B cell (primary cell): ENCODE results near the gene PPFIA1. TPM values are rescaled to one million over a fixed set of nuclear protein-coding genes. Genes with fewer than 3 reads are reported as not detected.

Experiments
- ATAC-seq: fragments of 200-7000 bp; cut with Tn5 transposase; one replicate; pipeline ENCODE4 v1.10.0; 2021; ENCODE audit warnings: low read depth, mild to moderate bottlenecking, moderate number of reproducible peaks, moderate library complexity
- CTCF ChIA-PET: fragments of 350-600 bp; sonication (Branson Sonifier 250); formaldehyde crosslinking; loops from one replicate; lab custom pipeline; 2021; ENCODE audit warnings: antibody characterized with exemption, inconsistent platforms; lab: Charles Lee
- POLR2A ChIA-PET: fragments of 350-600 bp; sonication (Branson Sonifier 250); formaldehyde crosslinking; loops from one replicate; lab custom pipeline; 2021; ENCODE audit warnings: antibody characterized with exemption; lab: Charles Lee
- DNase-seq: peaks from one replicate; pipeline ENCODE4 v3.0.0; 2013
- H2AFZ ChIP-seq: 2 replicates; pipeline ENCODE4 v1.6.1; 2012; ENCODE audit warnings: mild to moderate bottlenecking, low read depth, low read length; ENCODE audit not compliant: insufficient read depth, poor library complexity, severe bottlenecking
- H3K27ac ChIP-seq, 2 donors: 1 replicate in 1 of 2; 2 replicates in 1 of 2; pipeline ENCODE4 v1.5.1; 2012 to 2013; ENCODE audit warnings: low read length in 2 of 2, mild to moderate bottlenecking in 2 of 2, moderate library complexity in 1 of 2
- H3K27me3 ChIP-seq, 4 experiments: fragments of 200-600 bp in 1 of 4; sonication (generic) in 1 of 4; replicated peaks in 1 of 4; 1 replicate in 2 of 4; 2 replicates in 2 of 4; pipeline versions ENCODE4 v1.6.1 to v1.7.0; 2013 to 2016; ENCODE audit warnings: low read length in 3 of 4, mild to moderate bottlenecking in 2 of 4, mixed read lengths in 1 of 4, moderate library complexity in 1 of 4; ENCODE audit not compliant: insufficient read depth in 4 of 4, control insufficient read depth in 3 of 4; ENCODE audit errors: control extremely low read depth in 1 of 4
- H3K36me3 ChIP-seq, 2 experiments: replicated peaks in 1 of 2; 1 replicate in 1 of 2; 2 replicates in 1 of 2; pipeline versions ENCODE4 v1.6.1 to v1.7.1; 2013; ENCODE audit warnings: low read length in 1 of 2; ENCODE audit not compliant: insufficient read depth in 2 of 2, control insufficient read depth in 1 of 2; ENCODE audit errors: control extremely low read depth in 1 of 2, extremely low read depth in 1 of 2
- H3K4me1 ChIP-seq, 2 donors: fragments of 200-600 bp in 1 of 2; sonication (generic) in 1 of 2; 1 replicate in 1 of 2; 2 replicates in 1 of 2; pipeline versions ENCODE4 v1.5.1 to v1.6.1; 2013 to 2017; ENCODE audit warnings: low read length in 2 of 2; ENCODE audit not compliant: control insufficient read depth in 2 of 2, insufficient read depth in 2 of 2
- H3K4me2 ChIP-seq: replicated peaks from 2 replicates; pipeline ENCODE3; 2012; ENCODE audit warnings: mild to moderate bottlenecking, low read depth, low read length; ENCODE audit not compliant: poor library complexity, severe bottlenecking
- H3K4me3 ChIP-seq, 5 experiments: fragments of 200-600 bp in 1 of 5; sonication (generic) in 1 of 5; 1 replicate in 3 of 5; 2 replicates in 2 of 5; pipeline versions ENCODE4 v1.5.1 to v1.7.0; 2011 to 2016; ENCODE audit warnings: low read length in 4 of 5, mild to moderate bottlenecking in 4 of 5, low read depth in 2 of 5, control low read depth in 1 of 5, moderate library complexity in 1 of 5; ENCODE audit not compliant: insufficient read depth in 1 of 5; ENCODE audit errors: control extremely low read depth in 1 of 5, extremely low read depth in 1 of 5
- H3K79me2 ChIP-seq: fragments of 200-600 bp; sonication (generic); one replicate; pipeline ENCODE4 v1.6.0; 2016; ENCODE audit warnings: low read length; ENCODE audit not compliant: control insufficient read depth, insufficient read depth
- H3K9ac ChIP-seq: fragments of 200-600 bp; sonication (generic); 2 replicates; pipeline ENCODE4 v1.6.1; 2017; ENCODE audit warnings: mild to moderate bottlenecking, low read length, moderate library complexity
- H3K9me3 ChIP-seq, 3 donors: one replicate each; pipeline versions ENCODE4 v1.6.1 to v1.7.1; 2013; ENCODE audit warnings: low read length in 2 of 3; ENCODE audit not compliant: control insufficient read depth in 2 of 3, insufficient read depth in 1 of 3; ENCODE audit errors: control extremely low read depth in 1 of 3
- H4K20me1 ChIP-seq: 2 replicates; pipeline ENCODE4 v1.6.0; 2012; ENCODE audit warnings: mild to moderate bottlenecking, low read length; ENCODE audit not compliant: insufficient read depth, control insufficient read depth, poor library complexity, severe bottlenecking
- H3K27ac Mint-ChIP-seq: one replicate; pipeline ENCODE4 v1.8.0; 2021; ENCODE audit warnings: mixed read lengths
- H3K27me3 Mint-ChIP-seq: one replicate; pipeline ENCODE4 v1.8.0; 2021; ENCODE audit warnings: mixed read lengths
- H3K4me1 Mint-ChIP-seq: one replicate; pipeline ENCODE4 v1.8.0; 2021; ENCODE audit warnings: mixed read lengths
- H3K4me3 Mint-ChIP-seq: one replicate; pipeline ENCODE4 v1.8.0; 2021; ENCODE audit warnings: mixed read lengths
- H3K9me3 Mint-ChIP-seq: one replicate; pipeline ENCODE4 v1.8.0; 2022; ENCODE audit warnings: mixed read lengths; ENCODE audit not compliant: insufficient read depth
- CTCF ChIP-seq: fragments of 200-600 bp; IDR thresholded peaks from one replicate; pipeline ENCODE4 v1.8.0; 2022; ENCODE audit warnings: antibody characterized with exemption, mild to moderate bottlenecking
- EZH2 ChIP-seq: IDR thresholded peaks from 2 replicates; pipeline ENCODE4 v1.6.1; 2012; ENCODE audit warnings: borderline replicate concordance, low read depth, mild to moderate bottlenecking, moderate library complexity, low read length; ENCODE audit not compliant: insufficient read depth, poor library complexity, severe bottlenecking
- WGBS: methylation state at CpG from one replicate; pipeline ENCODE4 v1.1.5; 2013; ENCODE audit warnings: missing lambda C conversion rate; ENCODE audit not compliant: insufficient coverage; 5-methylcytosine and 5-hydroxymethylcytosine counted together
- intact Hi-C: fragments of 100-400 bp; cut with micrococcal nuclease; formaldehyde crosslinking; loops from one replicate; pipeline ENCODE4 v1.10.0; 2022
- polyA plus RNA-seq: library from polyadenylated mRNA; depleted of rRNA; stranded (reverse); fragments of >200 nt; gene quantifications from 2 replicates; pipeline ENCODE4 v1.2.3, GENCODE V29; 2012
- total RNA-seq, 2 donors: library from RNA; stranded (reverse); fragments of 120-200 nt in 1 of 2; gene quantifications; 1 replicate in 1 of 2; 2 replicates in 1 of 2; pipeline versions ENCODE4 v1.2.3 to v1.2.4, GENCODE V29; 2013 to 2022

The PPFIA1 gene
- total and polyA plus RNA-seq, 2 donors (not counting 1 experiment from before 2014, with no cell fraction given), result 21.8 to 70.4 TPM

- no peaks in the 10 kb centered on the region for H3K9me3 Mint-ChIP-seq
- H3K27ac Mint-ChIP-seq, result peak overlapping the region; percentile 64
- H3K79me2 ChIP-seq, result peaks cover 27% of the 10 kb centered on the region
- WGBS, result under 1% methylated on average over 69 of the region's 75 CpGs
- ChIA-PET POLR2A (interaction anchor here (0.6 kb wide), 1 partner anchor 32 kb away, joined by 4 read pairs; no protein-coding TSS in a partner anchor), CTCF (no interaction called here)
- peak overlapping the region in 1 of 2 donors; percentile 77 for H3K27ac ChIP-seq
- peaks cover 8% of the 10 kb centered on the region for H4K20me1 ChIP-seq
- H2AFZ ChIP-seq, result peak overlapping the region; percentile 67
- H3K9me3 ChIP-seq, result no peaks in the 10 kb centered on the region
- ATAC-seq, result peak; percentile 28
- H3K4me1 ChIP-seq, result peaks cover 9 to 14% of the 10 kb centered on the region in 2 donors
- peaks cover 0 to 25% of the 10 kb centered on the region in 2 experiments for H3K36me3 ChIP-seq
- peak overlapping the region; percentile 82 for H3K9ac ChIP-seq
- H3K4me3 ChIP-seq, result peak overlapping the region; percentile 43 to 82 (median 71)
- H3K4me3 Mint-ChIP-seq, result peak overlapping the region; percentile 85
- TF ChIP-seq EZH2, result no peak
- no peak for TF ChIP-seq CTCF
- intact Hi-C loops, result loop anchor here (1.0 to 10.0 kb wide), 2 partner anchors 68 to 1516 kb away; partner anchors contain the start of genes FADD and TESMIN
- peak overlapping the region; percentile 99 for H3K4me2 ChIP-seq
- H3K27me3 Mint-ChIP-seq, result peaks cover 12% of the 10 kb centered on the region
- H3K27me3 ChIP-seq, result peaks cover 0 to 13% (median 2%) of the 10 kb centered on the region in 4 experiments
- H3K4me1 Mint-ChIP-seq, result peaks cover 32% of the 10 kb centered on the region
- DNase-seq, result peak; percentile 79
Observed at GRCh38 chr11:70270877-70271648, 573 bp downstream of the PPFIA1 start.

- peak overlapping the region; percentile 43 to 82 (median 71) for H3K4me3 ChIP-seq
- intact Hi-C loops, result loop anchor here (10.0 kb wide), 1 partner anchor 1517 kb away; the partner anchor contains the start of gene TESMIN
Observed at GRCh38 chr11:70271649-70271953, 1.1 kb downstream of the PPFIA1 start.

More at GRCh38 chr11:70271649-70271953, 1.1 kb downstream of the PPFIA1 start:
- Histone ChIP-seq H3K9me3 (no peaks in the 10 kb centered on the region), H4K20me1 (peaks cover 8% of the 10 kb centered on the region), H3K27ac (no peak overlapping the region), H3K79me2 (peaks cover 27% of the 10 kb centered on the region), H3K27me3 (peaks cover 0 to 13% (median 2%) of the 10 kb centered on the region in 4 experiments), H3K36me3 (peaks cover 0 to 26% of the 10 kb centered on the region in 2 experiments), H3K4me2 (peak overlapping the region; percentile 99), H3K9ac (peak overlapping the region; percentile 82), H2AFZ (no peak overlapping the region), H3K4me1 (peaks cover 9 to 14% of the 10 kb centered on the region in 2 donors)
- peaks cover 33% of the 10 kb centered on the region for H3K4me1 Mint-ChIP-seq
- POLR2A ChIA-PET, result no interaction called here
- CTCF ChIA-PET, result no interaction called here
- H3K4me3 Mint-ChIP-seq, result peak overlapping the region; percentile 85
- peak overlapping the region; percentile 64 for H3K27ac Mint-ChIP-seq
- TF ChIP-seq EZH2 (no peak), CTCF (no peak)
- peaks cover 12% of the 10 kb centered on the region for H3K27me3 Mint-ChIP-seq
- DNase-seq, result no peak
- no CpG with 5 or more reads among the region's 2 CpGs for WGBS
- H3K9me3 Mint-ChIP-seq, result no peaks in the 10 kb centered on the region
- ATAC-seq, result no peak
